Stimulated activated CD8-positive, alpha-beta memory T cell treated with anti-CD3 and anti-CD28 coated beads, Interleukin-12 subunit alpha, Interleukin-12 subunit beta, amount 100 ng/mL, for 4 hours (primary cell): Measurements from ENCODE around the gene CS.
"Not testable (repeated sequence)": the region's sequence is repeated elsewhere in the genome, so short reads cannot be mapped to it uniquely, and the experiment has no call there.

Experiments
- DNase-seq: peaks from one replicate; pipeline ENCODE4 v3.0.0-alpha.2; 2020; ENCODE audit warnings: low read depth

CS gene

GRCh38 chr12:56321027-56321426 lies 20.9 kb upstream of the CS start:
- no peak for DNase-seq

GRCh38 chr12:56317675-56318074 lies 17.5 kb upstream of the CS start:
- DNase-seq: no peak

GRCh38 chr12:56315622-56316473 lies 15.7 kb upstream of the CS start, which contains the start of gene CNPY2:
Gene CNPY2 (minus strand): TSS chr12:56315988. CDS start chr12:56315217, 771 bp downstream.
- peak; percentile 89 for DNase-seq

- no peak for DNase-seq
Measured at GRCh38 chr12:56315249-56315621, 15.1 kb upstream of the CS start.

- no peak for DNase-seq
Measured at GRCh38 chr12:56311003-56311402, 10.9 kb upstream of the CS start.

- no peak for DNase-seq
Measured at GRCh38 chr12:56308714-56309113, 8.6 kb upstream of the CS start.

- no peak for DNase-seq
Measured at GRCh38 chr12:56307221-56307965, 7.3 kb upstream of the CS start.

- DNase-seq: no peak
Measured at GRCh38 chr12:56304872-56305590, 4.9 kb upstream of the CS start.

GRCh38 chr12:56304276-56304675 lies 4.1 kb upstream of the CS start:
- no peak for DNase-seq

GRCh38 chr12:56300644-56301464 lies 724 bp upstream of the CS start:
- no peak for DNase-seq

- DNase-seq: no peak
Measured at GRCh38 chr12:56299308-56299852, 750 bp downstream of the CS start.

- no peak for DNase-seq
Measured at GRCh38 chr12:56298828-56299227, 1.3 kb downstream of the CS start.

- no peak for DNase-seq
Measured at GRCh38 chr12:56297400-56297799, 2.7 kb downstream of the CS start.

GRCh38 chr12:56296295-56296694 lies 3.8 kb downstream of the CS start:
- no peak for DNase-seq

- DNase-seq: no peak
Measured at GRCh38 chr12:56293795-56294194, 6.3 kb downstream of the CS start.

GRCh38 chr12:56288705-56289387 lies 11.3 kb downstream of the CS start:
- DNase-seq: no peak

GRCh38 chr12:56286044-56286830 lies 13.9 kb downstream of the CS start:
- no peak for DNase-seq

GRCh38 chr12:56284263-56284662 lies 15.9 kb downstream of the CS start:
- not testable (repeated sequence) for DNase-seq

GRCh38 chr12:56282579-56282978 lies 17.6 kb downstream of the CS start:
- no peak for DNase-seq

GRCh38 chr12:56282030-56282429 lies 18.1 kb downstream of the CS start:
- DNase-seq: no peak
